ENCODE measurements around the gene RUSF1.

Gene RUSF1

GRCh38 chr16:31513884-31514283, 5.7 kb upstream of the RUSF1 start:
- no peak overlapping the region for H3K9ac ChIP-seq (ENCODE audit: low read depth, low read length)
- peaks cover 4% of the 10 kb centered on the region for H3K79me2 ChIP-seq (ENCODE audit: insufficient read depth, low read length)
- ATAC-seq (ENCODE audit: insufficient read depth, low read depth) (no peak), DNase-seq (no peak)
- H3K27ac ChIP-seq (ENCODE audit: low read length) = no peak overlapping the region
- no peaks in the 10 kb centered on the region for H3K9me3 ChIP-seq (ENCODE audit: insufficient read depth, low read length, severe bottlenecking)
- no peaks in the 10 kb centered on the region for H3K36me3 ChIP-seq (ENCODE audit: insufficient read depth, low read length)
- H3K4me3 ChIP-seq (ENCODE audit: low read depth in 1 of 2, low read length in 2 of 2) = no peak overlapping the region
- no peak overlapping the region for H3K4me2 ChIP-seq (ENCODE audit: insufficient read depth, low read length)
- H4K20me1 ChIP-seq (ENCODE audit: insufficient read depth, low read length) = no peaks in the 10 kb centered on the region
- no peaks in the 10 kb centered on the region for H3K27me3 ChIP-seq (ENCODE audit: insufficient read depth, low read length, poor library complexity)
- peaks cover 12% of the 10 kb centered on the region for H3K4me1 ChIP-seq (ENCODE audit: insufficient read depth, low read length)
- no peak overlapping the region for H2AFZ ChIP-seq (ENCODE audit: low read depth, low read length)
- no peak for TF ChIP-seq EZH2 (IDR thresholded peaks at IDR 0.05; ENCODE audit: borderline replicate concordance, low read depth, low read length, severe bottlenecking)
- TF ChIP-seq, protein P1, sequence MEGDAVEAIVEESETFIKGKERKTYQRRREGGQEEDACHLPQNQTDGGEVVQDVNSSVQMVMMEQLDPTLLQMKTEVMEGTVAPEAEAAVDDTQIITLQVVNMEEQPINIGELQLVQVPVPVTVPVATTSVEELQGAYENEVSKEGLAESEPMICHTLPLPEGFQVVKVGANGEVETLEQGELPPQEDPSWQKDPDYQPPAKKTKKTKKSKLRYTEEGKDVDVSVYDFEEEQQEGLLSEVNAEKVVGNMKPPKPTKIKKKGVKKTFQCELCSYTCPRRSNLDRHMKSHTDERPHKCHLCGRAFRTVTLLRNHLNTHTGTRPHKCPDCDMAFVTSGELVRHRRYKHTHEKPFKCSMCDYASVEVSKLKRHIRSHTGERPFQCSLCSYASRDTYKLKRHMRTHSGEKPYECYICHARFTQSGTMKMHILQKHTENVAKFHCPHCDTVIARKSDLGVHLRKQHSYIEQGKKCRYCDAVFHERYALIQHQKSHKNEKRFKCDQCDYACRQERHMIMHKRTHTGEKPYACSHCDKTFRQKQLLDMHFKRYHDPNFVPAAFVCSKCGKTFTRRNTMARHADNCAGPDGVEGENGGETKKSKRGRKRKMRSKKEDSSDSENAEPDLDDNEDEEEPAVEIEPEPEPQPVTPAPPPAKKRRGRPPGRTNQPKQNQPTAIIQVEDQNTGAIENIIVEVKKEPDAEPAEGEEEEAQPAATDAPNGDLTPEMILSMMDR (IDR thresholded peaks at IDR 0.05; ENCODE audit: borderline replicate concordance, extremely low read depth, low read length, poor library complexity, severe bottlenecking) = no peak

- no peaks in the 10 kb centered on the region for H3K9me3 ChIP-seq (ENCODE audit: insufficient read depth, low read length, severe bottlenecking)
- TF ChIP-seq, protein P1 (IDR thresholded peaks at IDR 0.05; ENCODE audit: borderline replicate concordance, extremely low read depth, low read length, poor library complexity, severe bottlenecking) = no peak
- TF ChIP-seq EZH2 (IDR thresholded peaks at IDR 0.05; ENCODE audit: borderline replicate concordance, low read depth, low read length, severe bottlenecking) = no peak
- H3K4me3 ChIP-seq (ENCODE audit: low read depth in 1 of 2, low read length in 2 of 2) = no peak overlapping the region
- no peak overlapping the region for H3K27ac ChIP-seq (ENCODE audit: low read length)
- no peak overlapping the region for H3K4me2 ChIP-seq (ENCODE audit: insufficient read depth, low read length)
- no peak overlapping the region for H3K9ac ChIP-seq (ENCODE audit: low read depth, low read length)
- H3K4me1 ChIP-seq (ENCODE audit: insufficient read depth, low read length) = peaks cover 14% of the 10 kb centered on the region
- DNase-seq (no peak), ATAC-seq (ENCODE audit: insufficient read depth, low read depth) (no peak)
- no peaks in the 10 kb centered on the region for H4K20me1 ChIP-seq (ENCODE audit: insufficient read depth, low read length)
- H3K79me2 ChIP-seq (ENCODE audit: insufficient read depth, low read length) = peaks cover 11% of the 10 kb centered on the region
- no peaks in the 10 kb centered on the region; the same call in 1 of the 2 replicates for H3K36me3 ChIP-seq (ENCODE audit: insufficient read depth, low read length)
- H2AFZ ChIP-seq (ENCODE audit: low read depth, low read length) = no peak overlapping the region
- no peaks in the 10 kb centered on the region for H3K27me3 ChIP-seq (ENCODE audit: insufficient read depth, low read length, poor library complexity)
These were observed 4.9 kb upstream of the RUSF1 start for GRCh38 chr16:31513126-31513525.

GRCh38 chr16:31508706-31509195, 560 bp upstream of the RUSF1 start:
- Histone ChIP-seq H3K79me2 (ENCODE audit: insufficient read depth, low read length) (peaks cover 32% of the 10 kb centered on the region), H3K27ac (ENCODE audit: low read length) (peak overlapping the region; percentile 88), H3K9me3 (ENCODE audit: insufficient read depth, low read length, severe bottlenecking) (no peaks in the 10 kb centered on the region), H3K36me3 (ENCODE audit: insufficient read depth, low read length) (peaks cover 22% of the 10 kb centered on the region), H3K27me3 (ENCODE audit: insufficient read depth, low read length, poor library complexity) (no peaks in the 10 kb centered on the region), H3K9ac (ENCODE audit: low read depth, low read length) (peak overlapping the region; percentile 85), H3K4me1 (ENCODE audit: insufficient read depth, low read length) (peaks cover 34% of the 10 kb centered on the region), H3K4me3 (ENCODE audit: low read depth in 1 of 2, low read length in 2 of 2) (peak overlapping the region; percentile 88 to 89), H3K4me2 (ENCODE audit: insufficient read depth, low read length) (peak overlapping the region; percentile 92), H2AFZ (ENCODE audit: low read depth, low read length) (peak overlapping the region; percentile 72), H4K20me1 (ENCODE audit: insufficient read depth, low read length) (no peaks in the 10 kb centered on the region)
- no peak for DNase-seq
- no peak for TF ChIP-seq EZH2 (IDR thresholded peaks at IDR 0.05; ENCODE audit: borderline replicate concordance, low read depth, low read length, severe bottlenecking)
- TF ChIP-seq, protein P1 (IDR thresholded peaks at IDR 0.05; ENCODE audit: borderline replicate concordance, extremely low read depth, low read length, poor library complexity, severe bottlenecking) = no peak
- no peak for ATAC-seq (ENCODE audit: insufficient read depth, low read depth)

- ATAC-seq (ENCODE audit: insufficient read depth, low read depth) = no peak; the same call in 1 of the 3 replicates
- peak overlapping the region; percentile 72 for H2AFZ ChIP-seq (ENCODE audit: low read depth, low read length)
These were observed 618 bp downstream of the RUSF1 start for GRCh38 chr16:31507617-31507928.

More at GRCh38 chr16:31507617-31507928, 618 bp downstream of the RUSF1 start:
- Histone ChIP-seq H3K9me3 (ENCODE audit: insufficient read depth, low read length, severe bottlenecking) (no peaks in the 10 kb centered on the region), H4K20me1 (ENCODE audit: insufficient read depth, low read length) (no peaks in the 10 kb centered on the region), H3K4me2 (ENCODE audit: insufficient read depth, low read length) (peak overlapping the region; percentile 92), H3K9ac (ENCODE audit: low read depth, low read length) (peak overlapping the region; percentile 85), H3K4me3 (ENCODE audit: low read depth in 1 of 2, low read length in 2 of 2) (peak overlapping the region; percentile 88 to 89; a peak in 3 of 4 replicates), H3K27ac (ENCODE audit: low read length) (peak overlapping the region; percentile 88), H3K36me3 (ENCODE audit: insufficient read depth, low read length) (peaks cover 22% of the 10 kb centered on the region), H3K27me3 (ENCODE audit: insufficient read depth, low read length, poor library complexity) (no peaks in the 10 kb centered on the region), H3K79me2 (ENCODE audit: insufficient read depth, low read length) (peaks cover 32% of the 10 kb centered on the region), H3K4me1 (ENCODE audit: insufficient read depth, low read length) (peaks cover 34% of the 10 kb centered on the region)
- no peak for DNase-seq
- TF ChIP-seq, protein P1 (IDR thresholded peaks at IDR 0.05; ENCODE audit: borderline replicate concordance, extremely low read depth, low read length, poor library complexity, severe bottlenecking) = no peak
- no peak for TF ChIP-seq EZH2 (IDR thresholded peaks at IDR 0.05; ENCODE audit: borderline replicate concordance, low read depth, low read length, severe bottlenecking)

All from DND-41 (cell line).